ENCODE data around the gene ADAMTS19.

DNA sequence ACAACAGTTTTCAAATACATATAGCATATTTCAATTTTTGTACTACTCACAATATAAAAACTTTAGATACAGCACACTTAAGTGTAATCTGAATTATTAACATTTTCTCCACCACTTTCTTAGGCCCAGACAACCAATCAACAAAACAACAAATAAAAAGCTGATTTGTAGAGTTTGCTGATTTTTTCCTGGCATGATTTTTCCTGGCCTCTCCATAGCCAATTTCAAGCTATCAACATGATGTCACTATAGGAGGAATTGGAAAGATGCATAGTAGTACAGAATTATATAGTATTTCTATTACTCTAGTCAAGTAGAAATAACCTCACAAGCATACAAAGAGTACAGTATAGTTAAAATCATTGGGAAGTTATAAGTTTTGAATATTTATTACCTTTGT is 35.1 kb upstream of the ADAMTS19 start:
- TF ChIP-seq, protein P1, sequence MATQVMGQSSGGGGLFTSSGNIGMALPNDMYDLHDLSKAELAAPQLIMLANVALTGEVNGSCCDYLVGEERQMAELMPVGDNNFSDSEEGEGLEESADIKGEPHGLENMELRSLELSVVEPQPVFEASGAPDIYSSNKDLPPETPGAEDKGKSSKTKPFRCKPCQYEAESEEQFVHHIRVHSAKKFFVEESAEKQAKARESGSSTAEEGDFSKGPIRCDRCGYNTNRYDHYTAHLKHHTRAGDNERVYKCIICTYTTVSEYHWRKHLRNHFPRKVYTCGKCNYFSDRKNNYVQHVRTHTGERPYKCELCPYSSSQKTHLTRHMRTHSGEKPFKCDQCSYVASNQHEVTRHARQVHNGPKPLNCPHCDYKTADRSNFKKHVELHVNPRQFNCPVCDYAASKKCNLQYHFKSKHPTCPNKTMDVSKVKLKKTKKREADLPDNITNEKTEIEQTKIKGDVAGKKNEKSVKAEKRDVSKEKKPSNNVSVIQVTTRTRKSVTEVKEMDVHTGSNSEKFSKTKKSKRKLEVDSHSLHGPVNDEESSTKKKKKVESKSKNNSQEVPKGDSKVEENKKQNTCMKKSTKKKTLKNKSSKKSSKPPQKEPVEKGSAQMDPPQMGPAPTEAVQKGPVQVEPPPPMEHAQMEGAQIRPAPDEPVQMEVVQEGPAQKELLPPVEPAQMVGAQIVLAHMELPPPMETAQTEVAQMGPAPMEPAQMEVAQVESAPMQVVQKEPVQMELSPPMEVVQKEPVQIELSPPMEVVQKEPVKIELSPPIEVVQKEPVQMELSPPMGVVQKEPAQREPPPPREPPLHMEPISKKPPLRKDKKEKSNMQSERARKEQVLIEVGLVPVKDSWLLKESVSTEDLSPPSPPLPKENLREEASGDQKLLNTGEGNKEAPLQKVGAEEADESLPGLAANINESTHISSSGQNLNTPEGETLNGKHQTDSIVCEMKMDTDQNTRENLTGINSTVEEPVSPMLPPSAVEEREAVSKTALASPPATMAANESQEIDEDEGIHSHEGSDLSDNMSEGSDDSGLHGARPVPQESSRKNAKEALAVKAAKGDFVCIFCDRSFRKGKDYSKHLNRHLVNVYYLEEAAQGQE (IDR thresholded peaks at IDR 0.05; ENCODE audit: insufficient read depth in 1 of 2, low read depth in 2 of 2, low read length in 2 of 2) = no peak
- TF ChIP-seq TAF1 (IDR thresholded peaks at IDR 0.05; ENCODE audit: borderline replicate concordance, insufficient read depth, low read length) = no peak
- no peak for TF ChIP-seq POLR2AphosphoS5 (IDR thresholded peaks at IDR 0.05; ENCODE audit: low read depth, low read length)
